ENCODE results near the gene SLC37A4.
"Not testable (repeated sequence)": the region's sequence is repeated elsewhere in the genome, so short reads cannot be mapped to it uniquely, and the experiment has no call there.

Gene SLC37A4

DNA sequence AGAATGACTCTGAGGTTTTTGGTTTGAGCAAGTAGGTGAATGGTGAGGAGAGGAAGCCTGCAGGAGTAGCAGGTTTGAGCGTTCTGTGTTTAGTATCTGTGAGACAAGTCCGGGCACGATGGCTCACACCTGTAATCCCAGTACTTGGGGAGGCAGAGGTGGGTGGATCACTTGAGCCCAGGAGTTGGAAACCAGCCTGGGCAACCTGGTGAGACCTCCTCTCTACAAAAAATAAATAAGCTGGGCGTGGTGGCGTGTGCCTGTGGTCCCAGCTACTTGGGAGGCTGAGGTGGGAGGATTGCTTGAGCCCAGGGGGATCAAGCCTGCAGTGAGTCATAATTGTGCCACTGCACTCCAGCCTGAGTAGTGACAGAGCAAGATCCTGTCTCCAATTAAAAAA, 42.4 kb downstream of the SLC37A4 start:
- TF ChIP-seq, protein P1, sequence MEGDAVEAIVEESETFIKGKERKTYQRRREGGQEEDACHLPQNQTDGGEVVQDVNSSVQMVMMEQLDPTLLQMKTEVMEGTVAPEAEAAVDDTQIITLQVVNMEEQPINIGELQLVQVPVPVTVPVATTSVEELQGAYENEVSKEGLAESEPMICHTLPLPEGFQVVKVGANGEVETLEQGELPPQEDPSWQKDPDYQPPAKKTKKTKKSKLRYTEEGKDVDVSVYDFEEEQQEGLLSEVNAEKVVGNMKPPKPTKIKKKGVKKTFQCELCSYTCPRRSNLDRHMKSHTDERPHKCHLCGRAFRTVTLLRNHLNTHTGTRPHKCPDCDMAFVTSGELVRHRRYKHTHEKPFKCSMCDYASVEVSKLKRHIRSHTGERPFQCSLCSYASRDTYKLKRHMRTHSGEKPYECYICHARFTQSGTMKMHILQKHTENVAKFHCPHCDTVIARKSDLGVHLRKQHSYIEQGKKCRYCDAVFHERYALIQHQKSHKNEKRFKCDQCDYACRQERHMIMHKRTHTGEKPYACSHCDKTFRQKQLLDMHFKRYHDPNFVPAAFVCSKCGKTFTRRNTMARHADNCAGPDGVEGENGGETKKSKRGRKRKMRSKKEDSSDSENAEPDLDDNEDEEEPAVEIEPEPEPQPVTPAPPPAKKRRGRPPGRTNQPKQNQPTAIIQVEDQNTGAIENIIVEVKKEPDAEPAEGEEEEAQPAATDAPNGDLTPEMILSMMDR (IDR thresholded peaks at IDR 0.05) = no peak
- H3K4me3 ChIP-seq = no peak overlapping the region
- no peak for DNase-seq
- H3K4me1 ChIP-seq = no peaks in the 10 kb centered on the region
- H3K36me3 ChIP-seq = no peaks in the 10 kb centered on the region
- no peaks in the 10 kb centered on the region for H3K9me3 ChIP-seq
- intact Hi-C loops (cut with DNase I; ENCODE audit: low total_unique reads) = no loop called here
- H3K27ac ChIP-seq = no peak overlapping the region
- peaks cover 0 to 9% of the 10 kb centered on the region in 2 donors for H3K27me3 ChIP-seq

DNA sequence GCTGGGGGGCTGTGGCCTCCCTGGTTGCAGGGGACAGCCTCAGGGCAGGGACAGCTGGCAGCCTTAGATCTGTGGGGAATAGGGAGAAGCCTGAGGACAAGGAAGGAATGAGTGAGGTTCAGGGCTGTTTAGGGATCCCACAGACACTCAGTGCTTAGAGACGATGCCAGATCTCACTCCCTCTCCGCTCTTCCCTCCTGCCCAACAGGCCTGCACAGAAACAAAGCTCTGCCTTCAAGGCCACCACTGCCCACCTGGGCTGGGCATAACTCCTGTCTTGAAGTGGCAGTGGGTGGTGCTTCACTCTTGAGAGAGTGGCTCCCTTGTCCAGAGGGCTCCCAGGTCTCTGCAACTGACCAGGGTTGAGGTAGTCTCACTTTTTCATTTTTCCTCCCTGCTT, 45.9 kb downstream of the SLC37A4 start:
- no peaks in the 10 kb centered on the region for H3K36me3 ChIP-seq
- DNase-seq = no peak
- H3K27me3 ChIP-seq = peaks cover 0 to 9% of the 10 kb centered on the region in 2 donors
- H3K9me3 ChIP-seq = no peaks in the 10 kb centered on the region
- no peak overlapping the region for H3K4me3 ChIP-seq
- intact Hi-C loops (cut with DNase I; ENCODE audit: low total_unique reads) = no loop called here
- H3K27ac ChIP-seq = no peak overlapping the region
- TF ChIP-seq, protein P1 (IDR thresholded peaks at IDR 0.05) = no peak
- peaks cover 0 to 7% (median 2%) of the 10 kb centered on the region in 4 donors for H3K4me1 ChIP-seq

DNA sequence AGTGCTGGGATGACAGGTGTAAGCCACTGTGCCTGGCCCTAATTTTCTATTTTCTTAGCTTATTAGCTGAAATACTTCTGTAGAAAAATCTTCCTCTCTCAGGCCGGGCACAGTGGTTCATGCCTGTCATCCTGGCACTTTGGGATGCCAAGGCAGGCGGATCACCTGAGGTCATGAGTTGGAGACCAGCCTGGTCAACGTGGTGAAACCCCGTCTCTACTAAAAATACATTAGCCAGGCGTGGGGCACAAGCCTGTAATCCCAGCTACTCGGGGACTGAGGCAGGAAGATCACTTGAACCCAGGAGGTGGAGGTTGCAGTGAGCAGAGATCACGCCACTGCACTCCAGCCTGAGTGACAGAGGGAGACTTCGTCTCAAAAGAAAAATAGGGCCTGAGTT, 46.3 kb downstream of the SLC37A4 start:
- DNase-seq; H3K4me1 ChIP-seq; H3K9me3 ChIP-seq; intact Hi-C loops (cut with DNase I; ENCODE audit: low total_unique reads); H3K27ac ChIP-seq; H3K4me3 ChIP-seq; H3K36me3 ChIP-seq: not testable (repeated sequence)
- peaks cover 0 to 11% of the 10 kb centered on the region in 2 donors for H3K27me3 ChIP-seq

DNA sequence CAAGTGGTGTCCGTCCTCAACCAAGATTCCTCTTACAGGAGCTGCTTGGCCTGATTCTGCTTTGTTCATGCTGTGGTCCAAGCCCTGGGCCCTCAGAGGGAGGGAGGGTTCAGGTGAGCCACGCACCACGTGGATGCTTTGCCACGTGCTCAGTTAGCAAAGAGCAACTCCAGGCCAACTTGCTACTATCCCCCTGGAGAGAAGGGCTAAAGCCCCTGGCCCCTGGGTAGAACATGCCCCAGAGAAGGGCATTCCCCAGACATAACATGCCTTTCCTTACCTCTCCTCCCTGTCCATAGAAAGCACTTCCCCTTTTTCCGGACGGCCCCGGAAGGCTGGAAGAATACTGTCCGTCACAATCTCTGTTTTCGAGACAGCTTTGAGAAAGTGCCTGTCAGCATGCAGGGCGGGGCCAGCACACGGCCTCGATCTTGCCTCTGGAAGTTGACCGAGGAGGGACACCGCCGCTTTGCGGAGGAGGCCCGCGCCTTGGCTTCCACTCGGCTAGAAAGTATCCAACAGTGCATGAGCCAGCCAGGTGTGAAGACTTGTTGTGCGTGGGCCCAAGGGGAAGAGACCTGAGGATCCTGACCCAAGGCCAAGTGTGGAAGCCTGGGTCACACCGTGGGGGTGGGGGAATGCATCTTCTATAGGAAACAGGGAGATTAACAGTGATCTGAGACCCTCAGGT, 50.3 kb downstream of the SLC37A4 start:
- Histone ChIP-seq H3K4me3 (no peak overlapping the region), H3K27me3 (peaks cover 0 to 8% of the 10 kb centered on the region in 2 donors), H3K9me3 (no peaks in the 10 kb centered on the region), H3K36me3 (no peaks in the 10 kb centered on the region), H3K27ac (no peak overlapping the region), H3K4me1 (peaks cover 0 to 7% (median 2%) of the 10 kb centered on the region in 4 donors)
- TF ChIP-seq, protein P1 (IDR thresholded peaks at IDR 0.05) = no peak
- intact Hi-C loops (cut with DNase I; ENCODE audit: low total_unique reads) = no loop called here
- DNase-seq = peak; percentile 62 to 73

DNA sequence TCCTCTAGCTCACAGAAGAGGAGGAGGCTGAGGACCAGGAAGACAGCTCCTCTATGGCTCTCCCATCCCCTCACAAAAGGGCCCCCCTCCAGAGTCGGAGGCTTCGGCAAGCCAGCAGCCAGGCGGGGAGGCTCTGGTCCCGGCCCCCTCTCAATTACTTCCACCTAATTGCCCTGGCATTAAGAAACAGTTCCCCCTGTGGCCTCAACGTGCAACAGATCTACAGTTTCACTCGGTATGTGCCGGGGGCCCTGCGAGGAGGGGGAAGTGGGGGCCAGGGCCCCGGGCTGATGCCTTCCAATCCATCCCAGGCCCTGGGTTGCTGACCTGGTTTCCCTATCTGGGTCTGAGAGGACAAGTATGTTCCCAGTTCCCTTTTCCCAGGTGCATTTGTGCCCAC, 51.2 kb downstream of the SLC37A4 start:
- Histone ChIP-seq H3K4me3 (no peak overlapping the region), H3K27me3 (peaks cover 0 to 6% of the 10 kb centered on the region in 2 donors), H3K4me1 (peaks cover 0 to 7% (median 2%) of the 10 kb centered on the region in 4 donors), H3K27ac (no peak overlapping the region), H3K9me3 (no peaks in the 10 kb centered on the region), H3K36me3 (no peaks in the 10 kb centered on the region)
- TF ChIP-seq, protein P1 (IDR thresholded peaks at IDR 0.05) = no peak
- DNase-seq = no peak
- intact Hi-C loops (cut with DNase I; ENCODE audit: low total_unique reads) = no loop called here

DNA sequence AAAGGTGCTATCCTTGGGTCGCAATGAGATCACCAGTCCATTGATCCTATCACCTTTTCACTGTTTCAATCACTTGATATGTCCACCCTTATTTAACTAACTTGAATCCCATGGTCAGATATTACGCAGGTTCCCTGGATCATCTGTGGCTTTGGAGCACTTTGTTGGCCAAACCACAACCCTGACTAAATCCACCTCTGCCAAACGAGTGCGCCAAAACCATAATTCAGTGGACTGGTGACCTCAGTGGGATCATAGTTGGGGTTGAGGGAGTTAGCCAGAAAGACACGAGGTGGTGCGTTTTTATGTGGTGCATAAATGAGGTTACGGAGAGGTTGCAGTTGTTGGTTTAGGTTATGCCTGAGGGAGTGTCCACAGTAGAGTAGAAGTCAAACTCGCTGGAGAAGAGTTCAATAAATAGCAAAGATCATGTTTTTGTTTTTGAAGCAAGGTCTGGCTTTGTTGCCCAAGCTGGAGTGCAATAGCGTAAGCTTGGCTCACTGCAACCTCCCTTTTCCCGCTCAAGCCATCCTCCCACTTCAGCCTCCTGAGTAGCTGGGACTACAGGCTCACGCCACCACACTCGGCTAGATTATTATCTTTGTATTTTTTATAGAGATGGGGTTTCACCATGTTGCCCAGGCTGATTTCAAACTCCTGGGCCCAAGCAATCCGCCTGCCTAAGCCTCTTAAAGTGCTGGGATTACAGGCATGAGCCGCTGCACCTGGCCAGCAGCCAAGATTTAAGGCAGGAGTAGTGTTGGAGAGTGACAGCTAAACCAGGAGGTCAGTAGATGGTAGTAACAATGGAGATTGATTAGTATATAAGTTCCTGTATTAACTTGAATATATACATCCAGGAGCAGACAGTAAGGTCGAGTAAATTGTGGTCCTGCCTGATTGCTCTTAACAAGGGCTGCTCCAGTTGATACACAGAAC, 54.6 kb downstream of the SLC37A4 start:
- TF ChIP-seq, protein P1 (IDR thresholded peaks at IDR 0.05) = no peak
- H3K4me1 ChIP-seq = peaks cover 0 to 7% (median 2%) of the 10 kb centered on the region in 4 donors
- H3K4me3 ChIP-seq = no peak overlapping the region
- intact Hi-C loops (cut with DNase I; ENCODE audit: low total_unique reads) = no loop called here
- H3K27me3 ChIP-seq = peaks cover 0 to 16% of the 10 kb centered on the region in 2 donors
- no peak overlapping the region for H3K27ac ChIP-seq
- no peaks in the 10 kb centered on the region for H3K9me3 ChIP-seq
- no peak for DNase-seq
- H3K36me3 ChIP-seq = no peaks in the 10 kb centered on the region

All from tibial artery (tissue), 4 donors.